Measurements from ENCODE around the gene FILIP1. TPM values are rescaled to one million over a fixed set of nuclear protein-coding genes. Genes with fewer than 3 reads are reported as not detected.
A peak's percentile ranks its signal among the peaks of the same experiment; 100 is the strongest.
"Not testable (repeated sequence)": the region's sequence is repeated elsewhere in the genome, so short reads cannot be mapped to it uniquely, and the experiment has no call there.

Gene FILIP1
- total and polyA plus RNA-seq, 9 donors = 20.3 to 49.0 (median 42.4) TPM

DNA sequence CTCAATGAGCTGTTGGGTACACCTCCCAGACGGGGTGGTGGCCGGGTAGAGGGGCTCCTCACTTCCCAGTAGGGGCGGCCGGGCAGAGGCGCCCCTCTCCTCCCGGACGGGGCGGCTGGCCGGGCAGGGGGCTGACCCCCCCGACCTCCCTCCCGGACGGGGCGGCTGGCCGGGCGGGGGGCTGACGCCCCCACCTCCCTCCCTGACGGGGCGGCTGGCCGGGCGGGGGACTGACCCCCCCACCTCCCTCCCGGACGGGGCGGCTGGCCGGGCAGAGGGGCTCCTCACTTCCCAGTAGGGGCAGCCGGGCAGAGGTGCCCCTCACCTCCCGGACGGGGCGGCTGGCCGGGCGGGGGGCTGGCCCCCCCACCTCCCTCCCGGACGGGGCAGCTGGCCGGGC is 52.1 kb downstream of the FILIP1 start:
- not testable (repeated sequence) for H3K27me3 ChIP-seq (ENCODE audit: control insufficient read depth, insufficient read depth, low read length); H3K9me3 ChIP-seq (replicated peaks; ENCODE audit: control insufficient read depth, low read depth, low read length); H3K27ac ChIP-seq (ENCODE audit: low read length); H3K36me3 ChIP-seq (ENCODE audit: control insufficient read depth, insufficient read depth, low read length); DNase-seq; H3K4me3 ChIP-seq (ENCODE audit: low read length)
- peaks cover 13% of the 10 kb centered on the region for H3K4me1 ChIP-seq (ENCODE audit: control insufficient read depth, insufficient read depth, low read length)
- WGBS (ENCODE audit: insufficient coverage) = 100% methylated on average over 3 of the region's 33 CpGs

DNA sequence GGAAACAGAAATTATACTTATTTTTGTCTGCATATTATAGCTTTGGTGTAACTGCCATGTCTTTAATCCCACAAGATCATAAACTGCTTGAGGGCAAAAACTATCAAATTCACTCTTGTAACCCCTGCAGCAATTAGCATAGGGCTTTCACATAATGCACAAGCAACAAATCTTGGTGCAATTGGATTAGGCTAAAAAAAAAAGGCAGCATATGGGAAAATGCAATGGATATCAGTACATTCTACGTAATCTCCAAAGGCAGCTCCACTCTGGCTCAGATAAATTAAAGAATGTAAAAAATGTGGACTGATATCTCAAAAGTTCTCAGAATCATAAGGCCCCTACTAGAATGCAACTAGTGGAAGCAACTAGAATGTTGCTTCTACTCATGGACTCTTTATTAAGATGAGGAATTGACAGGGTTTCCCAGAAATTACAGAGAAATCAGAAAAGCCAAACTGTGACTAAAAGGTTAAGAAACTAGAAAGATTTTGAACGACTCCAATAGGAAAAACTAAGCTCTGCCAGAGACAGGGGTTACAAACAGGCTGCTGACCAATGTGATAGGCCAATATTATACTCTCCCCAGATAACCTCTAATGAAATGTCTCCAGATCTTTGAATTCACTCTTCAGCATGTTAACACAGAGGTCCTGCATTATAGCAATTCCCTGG is 55.0 kb downstream of the FILIP1 start:
- peaks cover 16% of the 10 kb centered on the region for H3K4me1 ChIP-seq (ENCODE audit: control insufficient read depth, insufficient read depth, low read length)
- no peak overlapping the region for H3K4me3 ChIP-seq (ENCODE audit: low read length)
- H3K36me3 ChIP-seq (ENCODE audit: control insufficient read depth, insufficient read depth, low read length) = no peaks in the 10 kb centered on the region
- H3K27me3 ChIP-seq (ENCODE audit: control insufficient read depth, insufficient read depth, low read length) = no peaks in the 10 kb centered on the region
- H3K27ac ChIP-seq (ENCODE audit: low read length) = peak overlapping the region; percentile 88
- H3K9me3 ChIP-seq (replicated peaks; ENCODE audit: control insufficient read depth, low read depth, low read length) = no peaks in the 10 kb centered on the region
- no CpG with 5 or more reads among the region's 2 CpGs for WGBS (ENCODE audit: insufficient coverage)
- DNase-seq = peak; percentile 67

DNA sequence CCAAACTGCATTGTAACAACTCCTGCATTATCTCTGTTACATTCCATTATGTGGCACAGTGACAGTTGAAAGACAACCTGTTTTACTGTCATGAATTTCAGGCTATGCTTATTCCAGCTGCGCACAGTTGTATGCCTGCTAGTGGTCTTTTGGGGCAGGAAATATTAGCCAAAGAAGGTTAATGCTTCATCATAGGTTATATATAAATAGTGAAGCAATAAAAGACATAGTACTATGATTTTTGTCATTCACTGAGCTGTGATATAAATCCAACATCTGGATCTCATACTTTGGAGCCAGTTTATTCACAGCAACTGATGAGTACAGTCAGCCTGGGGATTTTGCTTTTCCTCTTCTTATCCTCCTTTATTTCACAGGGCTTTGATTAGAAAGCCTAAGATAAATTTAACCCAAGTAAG is 55.6 kb downstream of the FILIP1 start:
- peak; percentile 93 for DNase-seq
- H3K4me3 ChIP-seq (ENCODE audit: low read length) = no peak overlapping the region
- H3K27ac ChIP-seq (ENCODE audit: low read length) = peak overlapping the region; percentile 88
- H3K4me1 ChIP-seq (ENCODE audit: control insufficient read depth, insufficient read depth, low read length) = peaks cover 16% of the 10 kb centered on the region
- WGBS (ENCODE audit: insufficient coverage) = no CpG with 5 or more reads among the region's 1 CpG
- no peaks in the 10 kb centered on the region for H3K9me3 ChIP-seq (replicated peaks; ENCODE audit: control insufficient read depth, low read depth, low read length)
- no peaks in the 10 kb centered on the region for H3K27me3 ChIP-seq (ENCODE audit: control insufficient read depth, insufficient read depth, low read length)
- no peaks in the 10 kb centered on the region for H3K36me3 ChIP-seq (ENCODE audit: control insufficient read depth, insufficient read depth, low read length)

DNA sequence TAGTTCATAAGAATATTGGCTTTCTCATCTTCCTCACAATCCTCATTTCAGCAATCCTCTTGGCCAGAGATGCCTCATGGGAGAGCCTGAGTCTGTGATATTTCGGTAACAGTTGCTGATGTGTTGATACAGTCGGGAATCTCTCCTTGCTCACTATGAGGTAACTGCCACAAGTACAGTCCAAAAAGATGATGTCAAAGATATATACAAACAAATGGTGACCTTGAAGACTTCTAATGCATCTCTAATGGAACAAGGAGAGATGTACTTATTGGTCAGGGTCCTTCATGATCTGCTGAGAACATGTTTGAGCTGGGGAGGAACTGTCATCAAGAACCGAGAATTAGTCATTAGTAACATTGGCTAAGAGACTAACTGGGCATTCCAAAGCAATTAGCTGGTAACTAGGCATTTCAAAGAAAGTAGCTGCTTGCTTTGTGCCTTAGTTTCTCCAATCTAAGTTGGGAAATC is 56.1 kb downstream of the FILIP1 start:
- WGBS (ENCODE audit: insufficient coverage) = 38% methylated on average over 1 of the region's 3 CpGs
- Histone ChIP-seq H3K4me3 (ENCODE audit: low read length) (no peak overlapping the region), H3K9me3 (replicated peaks; ENCODE audit: control insufficient read depth, low read depth, low read length) (no peaks in the 10 kb centered on the region), H3K36me3 (ENCODE audit: control insufficient read depth, insufficient read depth, low read length) (no peaks in the 10 kb centered on the region), H3K4me1 (ENCODE audit: control insufficient read depth, insufficient read depth, low read length) (peaks cover 16% of the 10 kb centered on the region), H3K27me3 (ENCODE audit: control insufficient read depth, insufficient read depth, low read length) (no peaks in the 10 kb centered on the region), H3K27ac (ENCODE audit: low read length) (peak overlapping the region; percentile 88)
- DNase-seq = peak; percentile 98

- peak; percentile 95 for DNase-seq
- WGBS (ENCODE audit: insufficient coverage) = 25% methylated on average over 2 of the region's 4 CpGs
- no peaks in the 10 kb centered on the region for H3K9me3 ChIP-seq (replicated peaks; ENCODE audit: control insufficient read depth, low read depth, low read length)
- no peak overlapping the region for H3K4me3 ChIP-seq (ENCODE audit: low read length)
- peak overlapping the region; percentile 88 for H3K27ac ChIP-seq (ENCODE audit: low read length)
- H3K27me3 ChIP-seq (ENCODE audit: control insufficient read depth, insufficient read depth, low read length) = no peaks in the 10 kb centered on the region
- peaks cover 16% of the 10 kb centered on the region for H3K4me1 ChIP-seq (ENCODE audit: control insufficient read depth, insufficient read depth, low read length)
- no peaks in the 10 kb centered on the region for H3K36me3 ChIP-seq (ENCODE audit: control insufficient read depth, insufficient read depth, low read length)
These were observed 56.7 kb downstream of the FILIP1 start for GRCh38 chr6:75436869-75437268.

- H3K27me3 ChIP-seq (ENCODE audit: control insufficient read depth, insufficient read depth, low read length); H3K9me3 ChIP-seq (replicated peaks; ENCODE audit: control insufficient read depth, low read depth, low read length); DNase-seq; H3K36me3 ChIP-seq (ENCODE audit: control insufficient read depth, insufficient read depth, low read length); H3K4me3 ChIP-seq (ENCODE audit: low read length); H3K27ac ChIP-seq (ENCODE audit: low read length): not testable (repeated sequence)
- H3K4me1 ChIP-seq (ENCODE audit: control insufficient read depth, insufficient read depth, low read length) = peaks cover 35% of the 10 kb centered on the region
- no CpG with 5 or more reads among the region's 1 CpG for WGBS (ENCODE audit: insufficient coverage)
These were observed 60.8 kb downstream of the FILIP1 start for GRCh38 chr6:75432809-75433208.

DNA sequence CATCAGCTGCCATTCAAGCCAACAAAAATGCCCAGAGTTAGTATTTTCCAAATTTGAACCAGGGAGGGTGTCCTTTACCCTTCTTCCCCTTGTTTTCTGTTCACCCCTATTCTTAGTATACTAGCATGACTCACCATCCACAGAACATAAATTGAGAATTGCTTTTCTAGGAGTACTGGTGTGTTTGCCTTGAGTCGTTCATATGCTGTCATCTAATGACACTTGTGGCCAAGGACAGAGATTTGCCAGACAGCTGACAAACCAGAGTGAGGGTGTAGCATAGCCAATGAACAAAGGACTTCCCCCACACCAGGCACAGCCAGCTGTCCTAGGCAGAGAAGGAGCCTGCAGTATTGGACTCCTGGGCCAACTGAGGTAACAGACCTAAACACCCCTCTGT is 62.2 kb downstream of the FILIP1 start:
- WGBS (ENCODE audit: insufficient coverage) = no CpG with 5 or more reads among the region's 1 CpG
- Histone ChIP-seq H3K27ac (ENCODE audit: low read length) (peak overlapping the region; percentile 86), H3K36me3 (ENCODE audit: control insufficient read depth, insufficient read depth, low read length) (no peaks in the 10 kb centered on the region), H3K27me3 (ENCODE audit: control insufficient read depth, insufficient read depth, low read length) (no peaks in the 10 kb centered on the region), H3K9me3 (replicated peaks; ENCODE audit: control insufficient read depth, low read depth, low read length) (no peaks in the 10 kb centered on the region), H3K4me1 (ENCODE audit: control insufficient read depth, insufficient read depth, low read length) (peaks cover 27% of the 10 kb centered on the region), H3K4me3 (ENCODE audit: low read length) (no peak overlapping the region)
- peak; percentile 90 for DNase-seq

- Histone ChIP-seq H3K4me1 (ENCODE audit: control insufficient read depth, insufficient read depth, low read length) (peaks cover 25% of the 10 kb centered on the region), H3K27ac (ENCODE audit: low read length) (peak overlapping the region; percentile 86), H3K27me3 (ENCODE audit: control insufficient read depth, insufficient read depth, low read length) (no peaks in the 10 kb centered on the region), H3K36me3 (ENCODE audit: control insufficient read depth, insufficient read depth, low read length) (no peaks in the 10 kb centered on the region), H3K9me3 (replicated peaks; ENCODE audit: control insufficient read depth, low read depth, low read length) (no peaks in the 10 kb centered on the region), H3K4me3 (ENCODE audit: low read length) (no peak overlapping the region)
- DNase-seq = peak; percentile 87
- no CpG with 5 or more reads among the region's 4 CpGs for WGBS (ENCODE audit: insufficient coverage)
These were observed 62.8 kb downstream of the FILIP1 start for GRCh38 chr6:75430631-75431325.

GRCh38 chr6:75429061-75429703 is 64.4 kb downstream of the FILIP1 start:
- 0% methylated on average over 1 of the region's 2 CpGs for WGBS (ENCODE audit: insufficient coverage)
- Histone ChIP-seq H3K27ac (ENCODE audit: low read length) (peak overlapping the region; percentile 17), H3K4me1 (ENCODE audit: control insufficient read depth, insufficient read depth, low read length) (peaks cover 25% of the 10 kb centered on the region), H3K9me3 (replicated peaks; ENCODE audit: control insufficient read depth, low read depth, low read length) (no peaks in the 10 kb centered on the region), H3K27me3 (ENCODE audit: control insufficient read depth, insufficient read depth, low read length) (no peaks in the 10 kb centered on the region), H3K36me3 (ENCODE audit: control insufficient read depth, insufficient read depth, low read length) (no peaks in the 10 kb centered on the region), H3K4me3 (ENCODE audit: low read length) (no peak overlapping the region)
- peak; percentile 57 for DNase-seq

DNA sequence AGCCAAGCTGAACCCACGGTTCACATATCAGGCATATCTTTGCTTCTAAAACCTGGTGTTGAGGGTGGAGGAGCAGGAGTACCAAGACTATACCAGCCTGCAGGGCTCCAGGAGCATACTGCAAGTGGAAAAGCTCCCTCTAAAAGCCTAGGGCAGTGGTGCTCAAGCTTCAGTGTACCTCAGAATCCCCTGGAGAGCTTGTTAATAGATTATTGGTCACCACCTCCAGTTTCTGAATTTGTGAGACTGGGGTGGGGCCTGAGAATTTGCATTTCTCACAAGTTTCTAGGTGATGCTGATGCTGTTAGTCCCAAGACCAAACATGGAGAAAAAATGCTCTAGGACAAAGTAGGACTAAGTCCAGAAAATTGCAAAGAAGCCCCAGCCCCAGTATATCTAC is 65.4 kb downstream of the FILIP1 start:
- Histone ChIP-seq H3K4me1 (ENCODE audit: control insufficient read depth, insufficient read depth, low read length) (peaks cover 25% of the 10 kb centered on the region), H3K27ac (ENCODE audit: low read length) (no peak overlapping the region)
- 100% methylated on average over 1 of the region's 1 CpG for WGBS (ENCODE audit: insufficient coverage)

More for the DNA sequence above, 65.4 kb downstream of the FILIP1 start:
- Histone ChIP-seq H3K27me3 (ENCODE audit: control insufficient read depth, insufficient read depth, low read length) (no peaks in the 10 kb centered on the region), H3K36me3 (ENCODE audit: control insufficient read depth, insufficient read depth, low read length) (no peaks in the 10 kb centered on the region), H3K4me3 (ENCODE audit: low read length) (no peak overlapping the region), H3K9me3 (replicated peaks; ENCODE audit: control insufficient read depth, low read depth, low read length) (no peaks in the 10 kb centered on the region)
- DNase-seq = no peak

Data from muscle of leg (tissue), 11 donors.